ENCODE results near the gene GCLM. TPM values are rescaled to one million over a fixed set of nuclear protein-coding genes. Genes with fewer than 3 reads are reported as not detected.

GCLM gene
- polyA plus RNA-seq, 1 donor (not counting 4 experiments of a cell fraction or from before 2014, with no cell fraction given): 41.8 TPM

GRCh38 chr1:93882269-93882668 is 27.0 kb downstream of the GCLM start:
- dilution Hi-C loops (cut with MboI; ENCODE audit: extremely low pct_ligation_motif_present, low sequenced_read_pairs): no loop called here
- FAIRE-seq (no peak), DNase-seq (ENCODE audit: low read depth, low spot score) (no peak)
- no peak overlapping the region for H3K4me2 ChIP-seq (ENCODE audit: control insufficient read depth, extremely low read depth, insufficient read depth, low read depth, low read length)
- no peaks in the 10 kb centered on the region for H3K9me3 ChIP-seq (ENCODE audit: control insufficient read depth, low read depth, low read length)
- no peaks in the 10 kb centered on the region for H3K27me3 ChIP-seq (ENCODE audit: control insufficient read depth, extremely low read depth, insufficient read depth, low read length)
- TF ChIP-seq EZH2 (IDR thresholded peaks at IDR 0.05; ENCODE audit: low read length) (no peak), CTCF (optimal IDR thresholded peaks at IDR 0.05 in 1 of 3, IDR thresholded peaks at IDR 0.05 in 1 of 3, conservative IDR thresholded peaks at IDR 0.05 in 1 of 3; ENCODE audit: extremely low read depth in 1 of 3, insufficient read depth in 2 of 3, low read length in 3 of 3) (no peak)
- H3K9ac ChIP-seq (ENCODE audit: control insufficient read depth, extremely low read depth, insufficient read depth, low read length): no peak overlapping the region
- peaks cover 2% of the 10 kb centered on the region for H4K20me1 ChIP-seq (ENCODE audit: control insufficient read depth, extremely low read depth, insufficient read depth, low read length)
- no peaks in the 10 kb centered on the region for H3K9me1 ChIP-seq (ENCODE audit: control insufficient read depth, extremely low read depth, insufficient read depth, low read length)
- H3K79me2 ChIP-seq (ENCODE audit: control insufficient read depth, insufficient read depth, low read length): peaks cover 19% of the 10 kb centered on the region
- no peak overlapping the region for H2AFZ ChIP-seq (ENCODE audit: control insufficient read depth, low read length)
- no peak overlapping the region for H3K27ac ChIP-seq (ENCODE audit: control insufficient read depth, insufficient read depth, low read length)
- no peak overlapping the region for H3K4me3 ChIP-seq (ENCODE audit: control insufficient read depth in 2 of 3, extremely low read depth in 1 of 3, insufficient read depth in 2 of 3, low read depth in 1 of 3, low read length in 3 of 3)
- H3K4me1 ChIP-seq (ENCODE audit: control insufficient read depth, extremely low read depth, insufficient read depth, low read length): peaks cover 13% of the 10 kb centered on the region
- H3K36me3 ChIP-seq (ENCODE audit: control insufficient read depth in 2 of 2, extremely low read depth in 1 of 2, insufficient read depth in 2 of 2, low read length in 2 of 2): peaks cover 3% of the 10 kb centered on the region in 2 experiments

GRCh38 chr1:93880731-93881130 is 28.5 kb downstream of the GCLM start:
- Histone ChIP-seq H3K27ac (ENCODE audit: control insufficient read depth, insufficient read depth, low read length) (no peak overlapping the region), H3K79me2 (ENCODE audit: control insufficient read depth, insufficient read depth, low read length) (peaks cover 34% of the 10 kb centered on the region), H3K4me2 (ENCODE audit: control insufficient read depth, extremely low read depth, insufficient read depth, low read depth, low read length) (no peak overlapping the region), H3K4me3 (ENCODE audit: control insufficient read depth in 2 of 3, extremely low read depth in 1 of 3, insufficient read depth in 2 of 3, low read depth in 1 of 3, low read length in 3 of 3) (no peak overlapping the region), H3K9ac (ENCODE audit: control insufficient read depth, extremely low read depth, insufficient read depth, low read length) (no peak overlapping the region), H2AFZ (ENCODE audit: control insufficient read depth, low read length) (no peak overlapping the region), H3K27me3 (ENCODE audit: control insufficient read depth, extremely low read depth, insufficient read depth, low read length) (no peaks in the 10 kb centered on the region), H3K36me3 (ENCODE audit: control insufficient read depth in 2 of 2, extremely low read depth in 1 of 2, insufficient read depth in 2 of 2, low read length in 2 of 2) (peaks cover 3 to 14% of the 10 kb centered on the region in 2 experiments), H3K9me1 (ENCODE audit: control insufficient read depth, extremely low read depth, insufficient read depth, low read length) (no peaks in the 10 kb centered on the region), H3K4me1 (ENCODE audit: control insufficient read depth, extremely low read depth, insufficient read depth, low read length) (peaks cover 23% of the 10 kb centered on the region), H3K9me3 (ENCODE audit: control insufficient read depth, low read depth, low read length) (no peaks in the 10 kb centered on the region), H4K20me1 (ENCODE audit: control insufficient read depth, extremely low read depth, insufficient read depth, low read length) (peaks cover 2% of the 10 kb centered on the region)
- DNase-seq (ENCODE audit: low read depth, low spot score) (no peak), FAIRE-seq (no peak)
- dilution Hi-C loops (cut with MboI; ENCODE audit: extremely low pct_ligation_motif_present, low sequenced_read_pairs): no loop called here
- no peak for TF ChIP-seq EZH2 (IDR thresholded peaks at IDR 0.05; ENCODE audit: low read length)
